Adipocyte (in vitro differentiated cells): ENCODE measurements around the gene POM121.
A peak's percentile ranks its signal among the peaks of the same experiment; 100 is the strongest.
"Not testable (repeated sequence)": the region's sequence is repeated elsewhere in the genome, so short reads cannot be mapped to it uniquely, and the experiment has no call there.

Source experiments
- DNase-seq: peaks from one replicate; pipeline ENCODE4 v3.0.0-alpha.2; 2015; ENCODE audit warnings: low read depth
- H3K27me3 ChIP-seq: replicated peaks from 2 replicates; pipeline ENCODE4 v1.7.0; 2013; ENCODE audit warnings: mild to moderate bottlenecking, low read length, moderate library complexity; ENCODE audit not compliant: control insufficient read depth, insufficient read depth
- H3K36me3 ChIP-seq: 2 replicates; pipeline ENCODE4 v1.7.0; 2013; ENCODE audit warnings: low read length, mild to moderate bottlenecking, moderate library complexity; ENCODE audit not compliant: control insufficient read depth, insufficient read depth, severe bottlenecking
- H3K4me1 ChIP-seq: 2 replicates; pipeline ENCODE4 v1.7.0; 2013; ENCODE audit warnings: mild to moderate bottlenecking, low read length, moderate library complexity; ENCODE audit not compliant: control insufficient read depth, insufficient read depth
- H3K4me3 ChIP-seq: 2 replicates; pipeline ENCODE4 v1.7.0; 2013; ENCODE audit warnings: mild to moderate bottlenecking, low read length, moderate library complexity
- H3K9ac ChIP-seq: 2 replicates; pipeline ENCODE4 v1.7.0; 2013; ENCODE audit warnings: mild to moderate bottlenecking, low read length, moderate library complexity
- H3K9me3 ChIP-seq: 2 replicates; pipeline ENCODE4 v1.7.0; 2013; ENCODE audit warnings: mild to moderate bottlenecking, low read length, moderate library complexity; ENCODE audit not compliant: control insufficient read depth

Gene POM121

DNA sequence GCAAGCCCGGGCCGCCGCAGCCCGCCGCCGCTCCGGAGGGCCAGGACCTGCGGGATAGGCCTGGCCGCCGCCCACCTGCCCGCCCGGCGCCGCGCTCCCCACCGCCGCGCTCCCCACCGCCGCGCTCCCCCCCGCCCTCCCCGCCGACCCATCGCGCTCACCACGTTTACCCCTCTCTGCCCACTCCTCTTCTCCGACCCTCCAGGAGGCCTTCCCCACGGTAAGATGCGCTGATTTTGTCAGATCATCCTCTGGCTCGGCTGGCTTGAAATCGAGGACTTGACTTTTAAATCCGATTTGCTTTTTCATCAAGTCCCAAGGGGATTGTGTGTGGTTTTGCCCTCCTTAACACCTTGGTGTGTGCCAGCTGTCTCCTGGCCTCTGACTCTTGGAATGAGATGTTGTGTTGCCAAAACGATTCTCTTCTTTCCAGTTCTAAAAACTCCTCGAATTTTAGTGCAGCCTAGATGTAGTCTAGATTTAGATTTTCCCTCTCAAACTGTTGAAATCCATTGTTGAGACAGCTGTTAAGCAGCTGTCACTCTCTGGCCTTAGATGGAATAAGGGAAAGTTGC is 738 bp downstream of the POM121 start:
- Histone ChIP-seq H3K27me3 (no peaks in the 10 kb centered on the region), H3K4me1 (peaks cover 16% of the 10 kb centered on the region), H3K9ac (peak overlapping the region; percentile 99), H3K36me3 (peaks cover 53% of the 10 kb centered on the region), H3K9me3 (no peaks in the 10 kb centered on the region), H3K4me3 (peak overlapping the region; percentile 97)
- DNase-seq = peak; percentile 48

DNA sequence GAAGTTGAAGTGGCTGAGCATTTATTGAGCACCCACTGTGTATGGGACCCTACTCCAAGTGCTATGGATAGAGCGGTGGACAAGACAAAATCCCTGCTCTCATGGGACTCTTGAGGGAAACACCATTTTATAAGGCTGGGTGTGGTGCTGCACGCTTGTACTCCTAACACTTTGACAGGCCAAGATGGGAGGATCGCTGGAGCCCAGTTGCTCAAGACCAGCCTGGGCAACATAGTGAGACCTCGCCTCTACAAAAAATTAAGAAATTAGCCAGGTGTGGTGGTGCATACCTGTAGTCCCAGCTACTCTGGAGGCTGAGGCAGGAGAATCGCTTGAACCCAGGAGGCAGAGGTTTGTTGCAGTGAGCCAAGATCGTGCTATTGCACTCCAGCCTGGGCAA is 2.9 kb downstream of the POM121 start:
- not testable (repeated sequence) for DNase-seq, H3K9me3 ChIP-seq, H3K4me3 ChIP-seq, H3K9ac ChIP-seq, H3K27me3 ChIP-seq
- Histone ChIP-seq H3K4me1 (peaks cover 16% of the 10 kb centered on the region), H3K36me3 (peaks cover 58% of the 10 kb centered on the region)

DNA sequence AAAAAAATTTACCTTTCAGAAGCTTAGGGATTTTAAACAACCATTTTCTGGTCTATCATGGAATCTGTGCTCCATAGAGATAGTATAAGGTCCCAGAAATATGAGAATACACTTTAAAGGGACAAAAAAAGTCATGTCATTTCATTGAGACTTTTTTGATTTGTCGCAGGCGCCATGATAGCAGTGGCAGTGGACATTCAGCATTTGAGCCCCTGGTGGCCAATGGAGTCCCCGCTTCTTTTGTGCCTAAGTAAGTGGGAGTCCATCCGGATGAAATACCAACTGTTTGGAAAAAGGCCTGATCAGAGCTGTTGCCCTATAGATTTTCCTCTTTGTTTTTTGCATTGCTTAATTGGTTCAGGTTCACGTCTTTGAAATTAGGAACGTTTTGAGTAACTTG is 3.3 kb downstream of the POM121 start:
- H3K4me3 ChIP-seq, H3K9ac ChIP-seq, H3K27me3 ChIP-seq, H3K9me3 ChIP-seq, DNase-seq: not testable (repeated sequence)
- Histone ChIP-seq H3K4me1 (peaks cover 16% of the 10 kb centered on the region), H3K36me3 (peaks cover 58% of the 10 kb centered on the region)

DNA sequence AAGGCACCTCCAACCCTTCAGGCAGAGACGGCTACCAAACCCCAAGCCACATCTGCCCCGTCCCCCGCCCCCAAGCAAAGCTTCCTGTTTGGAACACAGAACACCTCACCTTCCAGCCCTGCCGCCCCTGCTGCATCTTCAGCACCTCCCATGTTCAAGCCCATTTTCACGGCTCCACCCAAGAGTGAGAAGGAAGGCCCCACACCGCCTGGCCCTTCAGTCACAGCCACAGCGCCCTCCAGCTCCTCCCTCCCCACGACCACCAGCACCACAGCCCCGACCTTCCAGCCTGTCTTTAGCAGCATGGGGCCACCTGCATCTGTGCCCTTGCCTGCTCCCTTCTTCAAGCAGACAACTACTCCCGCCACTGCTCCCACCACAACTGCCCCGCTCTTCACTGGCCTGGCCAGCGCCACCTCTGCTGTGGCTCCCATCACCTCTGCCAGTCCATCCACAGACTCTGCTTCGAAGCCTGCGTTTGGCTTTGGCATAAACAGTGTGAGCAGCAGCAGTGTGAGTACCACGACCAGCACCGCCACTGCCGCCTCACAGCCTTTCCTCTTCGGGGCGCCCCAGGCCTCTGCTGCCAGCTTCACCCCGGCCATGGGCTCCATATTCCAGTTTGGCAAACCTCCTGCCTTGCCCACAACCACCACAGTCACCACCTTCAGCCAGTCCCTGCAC is 17.3 kb downstream of the POM121 start:
- H3K27me3 ChIP-seq = not testable (repeated sequence)

DNA sequence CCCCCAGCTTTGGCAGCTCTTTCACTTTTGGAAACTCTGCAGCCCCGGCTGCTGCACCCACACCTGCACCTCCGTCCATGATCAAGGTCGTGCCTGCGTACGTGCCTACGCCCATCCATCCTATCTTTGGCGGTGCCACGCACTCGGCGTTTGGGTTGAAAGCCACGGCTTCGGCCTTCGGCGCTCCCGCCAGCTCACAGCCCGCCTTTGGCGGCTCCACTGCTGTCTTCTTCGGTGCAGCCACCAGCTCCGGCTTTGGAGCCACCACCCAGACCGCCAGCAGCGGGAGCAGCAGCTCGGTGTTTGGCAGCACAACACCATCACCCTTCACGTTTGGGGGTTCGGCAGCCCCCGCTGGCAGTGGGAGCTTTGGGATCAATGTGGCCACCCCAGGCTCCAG is 18.1 kb downstream of the POM121 start:
- H3K4me3 ChIP-seq, DNase-seq, H3K9ac ChIP-seq, H3K4me1 ChIP-seq, H3K27me3 ChIP-seq, H3K9me3 ChIP-seq: not testable (repeated sequence)
- H3K36me3 ChIP-seq = peaks cover 24% of the 10 kb centered on the region

More for the DNA sequence above, 17.3 kb downstream of the POM121 start:
- not testable (repeated sequence) for H3K9me3 ChIP-seq, H3K9ac ChIP-seq, H3K4me1 ChIP-seq, H3K4me3 ChIP-seq, DNase-seq
- H3K36me3 ChIP-seq = peaks cover 30% of the 10 kb centered on the region

DNA sequence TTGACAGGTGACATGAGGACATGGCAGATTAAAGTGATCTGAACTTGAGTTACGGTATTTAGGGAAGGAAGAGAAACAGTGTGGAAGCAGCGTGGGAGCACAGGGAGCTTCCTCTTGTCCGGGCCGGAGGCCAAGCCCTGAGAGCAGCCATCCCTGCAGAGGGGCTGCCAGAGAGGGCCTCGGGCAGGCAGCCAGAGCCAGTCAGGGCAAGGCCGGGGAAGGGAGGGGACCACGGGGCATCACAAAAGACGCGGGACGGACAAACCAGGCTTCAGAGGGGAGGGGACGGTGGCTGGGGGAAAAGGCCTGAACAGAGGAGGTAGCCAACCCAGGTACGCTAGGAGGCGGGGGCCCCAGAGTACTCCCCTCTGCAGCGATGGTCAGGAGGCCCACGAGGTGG is 20.0 kb downstream of the POM121 start:
- H3K27me3 ChIP-seq, H3K9me3 ChIP-seq, H3K4me3 ChIP-seq, H3K9ac ChIP-seq, H3K4me1 ChIP-seq, DNase-seq: not testable (repeated sequence)
- peaks cover 15% of the 10 kb centered on the region for H3K36me3 ChIP-seq

DNA sequence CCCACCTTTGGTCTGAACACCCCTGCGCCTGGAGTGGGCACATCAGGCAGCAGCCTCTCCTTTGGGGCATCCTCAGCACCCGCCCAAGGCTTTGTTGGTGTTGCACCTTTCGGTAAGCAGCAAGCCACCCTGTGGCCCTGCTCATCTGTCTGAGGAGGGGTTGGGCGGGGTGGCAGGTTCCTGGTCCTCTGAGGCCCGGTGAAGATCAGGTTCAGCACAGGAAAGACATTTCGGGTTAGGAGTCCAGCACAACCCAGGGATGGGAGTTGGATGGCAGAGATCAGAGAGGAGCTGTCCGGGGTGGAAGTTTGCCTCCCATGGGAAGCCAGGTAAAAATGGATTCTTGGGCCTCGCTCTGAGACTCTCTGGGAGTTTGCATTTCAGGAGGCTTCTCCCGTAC is 20.7 kb downstream of the POM121 start:
- H3K27me3 ChIP-seq, H3K9me3 ChIP-seq, H3K4me1 ChIP-seq, H3K4me3 ChIP-seq, DNase-seq, H3K9ac ChIP-seq: not testable (repeated sequence)
- peaks cover 15% of the 10 kb centered on the region for H3K36me3 ChIP-seq

DNA sequence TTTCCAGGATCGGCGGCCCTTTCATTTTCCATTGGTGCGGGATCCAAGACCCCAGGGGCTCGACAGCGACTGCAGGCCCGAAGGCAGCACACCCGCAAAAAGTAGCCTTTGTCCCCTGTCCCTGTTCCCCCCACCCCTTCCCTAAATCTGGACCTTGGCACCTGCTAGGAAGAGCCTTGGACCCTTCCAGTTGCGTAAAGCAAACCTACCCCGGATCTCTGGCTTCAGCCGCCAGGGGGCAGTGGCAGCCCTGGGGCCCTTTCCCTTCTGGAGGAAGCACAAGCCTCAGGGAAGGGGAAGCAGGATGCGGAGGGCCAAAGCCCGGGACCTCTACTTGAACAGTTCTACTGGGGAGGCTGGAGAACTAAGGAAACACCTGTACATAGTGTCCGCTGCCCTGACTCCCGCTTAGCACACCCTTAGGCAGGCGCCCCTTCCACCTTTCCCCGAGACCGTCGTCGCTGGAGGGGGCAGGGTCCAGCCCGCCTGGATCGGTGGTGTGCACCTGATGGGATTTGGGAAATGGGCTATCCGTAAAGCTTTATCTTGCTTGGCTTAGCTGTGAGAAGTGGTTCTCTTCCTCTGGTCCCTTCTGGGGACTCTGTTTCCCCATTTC is 21.3 kb downstream of the POM121 start:
- not testable (repeated sequence) for H3K4me3 ChIP-seq, H3K27me3 ChIP-seq, H3K9me3 ChIP-seq, H3K4me1 ChIP-seq, DNase-seq, H3K9ac ChIP-seq
- peaks cover 15% of the 10 kb centered on the region for H3K36me3 ChIP-seq

DNA sequence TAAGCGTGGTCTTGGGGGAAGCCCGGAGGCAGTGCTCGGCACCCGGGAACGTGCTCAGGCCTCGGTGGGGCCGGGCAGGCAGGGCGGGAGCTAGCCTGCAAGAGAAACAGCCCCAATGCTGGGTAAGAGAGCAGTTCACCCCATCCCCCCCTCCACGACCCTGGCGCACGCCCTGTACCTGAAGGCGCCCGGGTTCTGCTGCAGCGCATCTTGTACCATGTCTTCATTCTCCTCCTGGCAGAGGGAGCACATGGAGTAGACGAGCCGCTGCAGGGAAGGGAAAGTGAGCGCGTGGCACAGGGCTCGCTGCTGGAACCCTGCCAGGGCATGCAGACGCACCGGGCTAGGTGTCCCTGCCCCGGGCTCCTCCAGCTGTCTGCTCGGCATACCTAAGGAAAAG is 23.8 kb downstream of the POM121 start:
- not testable (repeated sequence) for H3K9ac ChIP-seq, H3K27me3 ChIP-seq, H3K4me1 ChIP-seq, H3K4me3 ChIP-seq, DNase-seq, H3K9me3 ChIP-seq
- peaks cover 15% of the 10 kb centered on the region for H3K36me3 ChIP-seq

DNA sequence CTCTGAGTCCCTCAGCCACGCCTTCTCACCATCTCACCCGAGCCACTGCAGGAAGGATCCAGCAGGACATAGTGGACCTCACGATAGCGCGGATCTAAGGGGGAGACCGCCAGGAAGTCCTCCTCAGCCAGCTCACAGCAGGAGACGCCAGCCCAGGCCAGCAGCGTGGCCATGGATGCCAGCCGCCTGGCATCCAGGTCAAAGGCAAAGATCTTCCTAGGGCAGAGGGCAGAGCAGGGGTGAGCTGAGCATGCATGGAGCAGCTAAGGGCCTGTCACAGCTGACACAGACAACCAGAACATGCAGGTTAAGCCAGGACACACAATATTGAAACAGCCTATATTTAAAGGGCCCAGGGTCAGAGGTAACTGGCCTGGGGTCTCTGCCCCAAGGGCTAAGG is 24.4 kb downstream of the POM121 start:
- not testable (repeated sequence) for H3K9ac ChIP-seq, DNase-seq, H3K9me3 ChIP-seq, H3K4me1 ChIP-seq, H3K4me3 ChIP-seq, H3K27me3 ChIP-seq
- H3K36me3 ChIP-seq = peaks cover 15% of the 10 kb centered on the region

DNA sequence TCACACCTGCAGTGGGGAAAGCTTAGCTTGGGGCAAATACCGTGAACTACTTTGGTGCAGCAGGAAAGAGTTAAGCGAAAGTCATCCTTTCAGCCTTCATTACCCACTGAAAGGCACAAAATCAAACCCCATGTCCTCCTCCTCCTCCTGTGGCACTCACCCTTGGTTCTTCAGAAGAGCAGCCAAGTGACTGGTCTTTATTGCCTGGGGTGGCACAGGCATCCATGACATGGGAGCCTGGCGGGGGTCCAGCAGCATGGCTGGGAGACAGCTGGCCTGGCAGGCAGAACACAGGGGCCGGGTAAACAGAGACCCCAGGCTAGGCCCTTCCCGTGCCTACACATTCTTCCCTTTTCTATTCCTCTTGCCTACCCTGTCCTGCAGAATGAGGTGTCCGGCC is 24.8 kb downstream of the POM121 start:
- H3K4me1 ChIP-seq, DNase-seq, H3K4me3 ChIP-seq, H3K27me3 ChIP-seq, H3K9ac ChIP-seq, H3K9me3 ChIP-seq: not testable (repeated sequence)
- H3K36me3 ChIP-seq = peaks cover 15% of the 10 kb centered on the region
